H1 (cell line): Measurements from ENCODE around the gene PAK5. TPM values are rescaled to one million over a fixed set of nuclear protein-coding genes. Genes with fewer than 3 reads are reported as not detected.
A peak's percentile ranks its signal among the peaks of the same experiment; 100 is the strongest.

ENCODE experiments used
- CHD7 ChIP-seq: fragments of 300-600 bp; sonication (generic); IDR thresholded peaks from 2 replicates; pipeline ENCODE4 v1.7.1; 2012; ENCODE audit warnings: low read length, moderate library complexity, mild to moderate bottlenecking, inconsistent platforms; ENCODE audit not compliant: insufficient replicate concordance
- CTBP2 ChIP-seq: IDR thresholded peaks from 2 replicates; pipeline ENCODE4 v1.7.0; 2011; ENCODE audit warnings: borderline replicate concordance, mild to moderate bottlenecking, moderate library complexity, mixed read lengths, low read length; ENCODE audit not compliant: insufficient read depth, insufficient read length
- POLR2A ChIP-seq, 2 experiments: IDR thresholded peaks; 1 replicate in 1 of 2; 2 replicates in 1 of 2; pipeline ENCODE4 v1.6.1; 2011; ENCODE audit warnings: low read depth in 2 of 2, low read length in 2 of 2, mild to moderate bottlenecking in 2 of 2; ENCODE audit errors: control extremely low read depth in 1 of 2
- RXRA ChIP-seq: IDR thresholded peaks from 2 replicates; pipeline ENCODE4 v1.6.1; 2011; ENCODE audit warnings: low read depth, mild to moderate bottlenecking, low read length, moderate library complexity; ENCODE audit not compliant: insufficient read depth
- SAP30 ChIP-seq: fragments of 300-600 bp; sonication (generic); IDR thresholded peaks from 2 replicates; pipeline ENCODE4 v1.7.1; 2012; ENCODE audit warnings: low read length, moderate library complexity, mild to moderate bottlenecking, inconsistent platforms; ENCODE audit not compliant: insufficient read depth, insufficient replicate concordance
- SIN3A ChIP-seq, 2 experiments: IDR thresholded peaks in 1 of 2; conservative IDR thresholded peaks in 1 of 2; 2 replicates each; pipeline ENCODE4 v1.6.1; 2011 to 2012; ENCODE audit warnings: low read length in 2 of 2, improper control_type of control experiment in 1 of 2, low read depth in 1 of 2, mild to moderate bottlenecking in 1 of 2
- SIRT6 ChIP-seq: IDR thresholded peaks from one replicate; pipeline ENCODE4 v1.7.1; 2012; ENCODE audit warnings: low read length, inconsistent platforms
- USF2 ChIP-seq: IDR thresholded peaks from 2 replicates; pipeline ENCODE4 v1.6.1; 2011; ENCODE audit warnings: low read length, improper control_type of control experiment
- polyA plus RNA-seq, 7 experiments: library from polyadenylated mRNA; depleted of rRNA in 3 of 7; stranded (reverse) in 5 of 7; unstranded in 2 of 7; fragments of >200 nt in 5 of 7; fragments of 200-250 nt in 2 of 7; gene quantifications; 1 replicate in 5 of 7; 2 replicates in 1 of 7; 4 replicates in 1 of 7; pipeline versions ENCODE4 v1.2.1 to v1.2.3, GENCODE V29; 2011 to 2013; ENCODE audit warnings: missing spikeins in 2 of 7, mixed read lengths in 2 of 7
- total RNA-seq: library from RNA; stranded (reverse); fragmentation: NEBNext Ultra II Directional; extraction: Animal tissue kit (Norgen Biotek cat#: 25700); gene quantifications from 2 replicates; pipeline ENCODE4 v1.2.1, GENCODE V29; 2021
- TF ChIP-seq, protein P1 (sequence below): IDR thresholded peaks from 2 replicates; pipeline ENCODE4 v1.6.1; 2012; ENCODE audit warnings: inconsistent platforms

The PAK5 gene
- total and polyA plus RNA-seq, 2 of the 8 experiments (the other 6 are each of a cell fraction or from before 2014, with no cell fraction given) = 0.54 to 0.80 TPM

DNA sequence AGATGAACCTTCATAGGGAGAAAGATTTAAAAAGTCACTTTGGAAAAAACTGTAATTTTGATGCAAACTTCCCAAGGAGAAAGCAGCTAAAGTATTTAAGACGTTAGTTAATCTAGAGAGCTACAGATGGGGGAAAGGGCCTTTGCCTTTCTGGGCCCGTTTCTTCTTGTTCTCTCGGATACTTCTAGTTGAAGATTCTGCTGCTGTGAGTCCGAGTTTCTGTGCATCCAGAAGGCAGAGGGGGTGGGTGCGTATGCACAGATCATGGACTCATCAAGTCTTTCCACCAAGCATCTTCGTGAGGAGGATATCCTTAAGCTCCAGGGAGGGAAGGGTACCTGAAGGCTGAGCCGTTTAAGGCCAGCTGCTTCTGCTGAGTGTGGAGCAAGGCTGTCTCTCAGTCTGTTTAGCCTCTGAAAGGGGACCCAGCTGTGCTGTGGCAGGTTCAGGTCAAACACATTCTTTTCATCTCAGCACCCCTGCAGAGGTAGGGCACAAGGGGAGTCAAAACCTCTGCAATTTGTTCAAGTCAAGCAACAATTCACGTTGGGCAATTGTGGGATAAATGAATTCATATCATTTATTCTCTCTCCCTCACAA is 320.2 kb downstream of the PAK5 start (continued):
- TF ChIP-seq CHD7 (no peak), RXRA (0 out of 2 replicates have a peak, but pooled peaks have one; percentile 51), USF2 (no peak), SAP30 (no peak), SIN3A (conservative IDR thresholded peaks at IDR 0.05 in 1 of 2, IDR thresholded peaks at IDR 0.05 in 1 of 2; ENCODE audit: low read depth in 1 of 2, low read length in 2 of 2) (peak; percentile 80 to 89; a peak in 3 of 4 replicates), POLR2A (IDR thresholded peaks at IDR 0.05; ENCODE audit: control extremely low read depth in 1 of 2, low read depth in 2 of 2, low read length in 2 of 2) (no peak), CTBP2 (peak; percentile 50), SIRT6 (no peak)
- TF ChIP-seq, protein P1, sequence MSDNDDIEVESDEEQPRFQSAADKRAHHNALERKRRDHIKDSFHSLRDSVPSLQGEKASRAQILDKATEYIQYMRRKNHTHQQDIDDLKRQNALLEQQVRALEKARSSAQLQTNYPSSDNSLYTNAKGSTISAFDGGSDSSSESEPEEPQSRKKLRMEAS = peak; percentile 64
